Activated CD4-positive, alpha-beta T cell treated with anti-CD3 and anti-CD28 coated beads, Interleukin-2, amount 50 U/mL, for 4 hours (primary cell): ENCODE measurements around the gene C8B.

Experiments
- DNase-seq, 2 experiments: peaks; one replicate each; pipeline ENCODE4 v3.0.0-alpha.2; 2020

C8B gene

GRCh38 chr1:56968878-56969495 lies 3.2 kb upstream of the C8B start:
- DNase-seq = no peak

DNA sequence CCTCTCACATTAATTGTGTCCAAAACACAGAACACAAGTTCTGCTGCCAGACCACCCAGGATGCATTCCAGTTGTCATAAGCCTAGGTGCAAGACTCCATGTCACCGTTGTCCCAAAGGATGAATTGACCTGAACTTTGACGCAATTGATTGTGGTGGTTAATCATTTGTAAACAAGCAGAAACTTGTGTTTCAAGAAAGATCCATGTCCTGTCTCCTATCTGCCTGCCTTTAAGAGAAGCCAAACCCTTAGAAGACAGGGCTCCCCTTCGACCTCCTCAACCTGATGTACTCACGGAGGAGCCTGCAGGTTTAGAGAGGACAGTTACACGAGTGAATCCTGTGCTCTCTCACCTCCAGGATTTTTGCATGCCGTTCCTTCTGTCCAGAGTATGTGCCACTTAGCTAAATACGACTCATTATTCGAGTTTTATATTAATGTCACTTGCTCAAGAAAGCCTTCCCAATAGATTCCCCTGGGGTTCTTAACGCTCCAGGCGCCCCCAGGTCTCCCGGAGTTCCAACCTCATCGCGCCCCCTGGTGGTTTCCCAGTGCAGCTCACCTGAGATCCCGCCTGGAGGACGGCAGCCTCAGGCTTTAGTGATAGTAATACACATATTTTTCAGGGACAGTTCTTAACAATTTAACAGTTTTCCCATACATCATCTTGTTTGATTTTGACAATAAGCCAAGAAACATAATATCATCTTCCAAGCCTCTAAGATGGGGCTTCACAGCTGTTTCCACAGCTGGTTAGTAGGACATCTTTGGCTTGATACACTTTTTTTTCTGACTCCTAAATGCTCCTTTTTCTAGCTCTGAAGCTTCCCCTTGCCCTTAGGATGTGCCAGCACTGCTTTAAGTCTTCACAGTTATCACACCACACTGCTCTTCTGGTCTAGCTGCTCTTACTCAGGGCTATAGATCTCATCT lies 2.4 kb upstream of the C8B start:
- DNase-seq = no peak

- DNase-seq = no peak
These were observed 1.5 kb upstream of the C8B start for GRCh38 chr1:56967355-56967754.

GRCh38 chr1:56966698-56966999 lies 834 bp upstream of the C8B start:
- DNase-seq = no peak

DNA sequence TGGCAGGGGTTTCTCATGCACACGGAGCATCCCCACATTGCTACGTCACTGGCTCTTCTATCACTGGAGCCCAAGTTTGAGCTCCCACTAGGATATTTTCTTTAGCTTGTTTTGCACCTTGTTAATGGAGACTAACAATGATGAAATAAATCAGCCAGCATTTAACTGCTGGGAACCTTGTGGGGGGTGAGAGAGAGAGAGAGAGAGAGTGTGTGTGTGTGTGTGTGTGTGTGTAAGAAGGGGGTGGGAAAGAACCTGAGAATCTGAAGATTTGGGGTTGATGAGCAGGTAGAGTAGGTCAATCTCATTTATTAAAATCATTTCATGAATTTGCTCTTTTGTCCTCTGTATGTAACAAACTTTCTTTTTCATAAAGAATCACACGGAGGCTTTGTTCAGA lies 624 bp downstream of the C8B start:
- no peak for DNase-seq

GRCh38 chr1:56964349-56965017 lies 1.3 kb downstream of the C8B start:
- DNase-seq = no peak

DNA sequence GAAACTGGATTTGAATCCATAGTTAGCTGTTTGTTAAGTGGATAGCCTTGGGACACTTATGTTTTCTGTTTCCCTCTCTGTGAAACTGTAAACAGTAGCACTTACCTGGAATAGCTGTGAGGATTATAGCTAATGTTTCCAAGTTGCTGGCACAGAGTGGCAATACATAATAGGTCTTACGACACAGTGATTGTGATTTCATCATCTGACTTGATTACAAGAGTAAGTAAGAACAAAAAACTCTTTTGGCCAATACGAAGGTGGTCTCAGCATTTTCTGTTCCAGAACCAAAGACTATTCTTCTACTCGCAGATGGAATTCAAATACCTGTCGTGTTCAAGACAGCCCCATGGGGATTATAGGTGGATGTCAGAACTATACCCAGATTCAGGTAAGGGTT lies 2.1 kb downstream of the C8B start:
- DNase-seq = no peak

GRCh38 chr1:56961426-56961825 lies 4.4 kb downstream of the C8B start:
- no peak for DNase-seq

DNA sequence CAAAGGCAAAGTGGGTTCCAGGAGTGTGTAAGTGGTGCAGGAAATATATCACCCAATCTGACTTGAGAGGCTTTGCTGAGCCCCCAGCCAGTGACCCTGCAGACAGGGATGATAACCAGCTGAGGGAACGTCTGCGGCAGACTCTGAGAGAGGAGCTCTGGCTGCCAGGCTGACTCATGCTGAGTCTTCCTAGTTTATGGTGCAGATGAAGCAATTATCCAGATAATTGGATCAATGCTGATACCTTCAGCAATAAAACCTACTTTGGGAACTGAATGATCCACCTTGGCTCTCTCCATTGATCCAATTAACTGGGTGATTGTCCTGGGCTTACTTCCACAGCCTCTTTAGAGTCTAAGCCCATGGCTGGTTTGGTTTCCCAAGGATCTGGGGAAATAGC lies 7.3 kb downstream of the C8B start:
- DNase-seq = no peak

DNA sequence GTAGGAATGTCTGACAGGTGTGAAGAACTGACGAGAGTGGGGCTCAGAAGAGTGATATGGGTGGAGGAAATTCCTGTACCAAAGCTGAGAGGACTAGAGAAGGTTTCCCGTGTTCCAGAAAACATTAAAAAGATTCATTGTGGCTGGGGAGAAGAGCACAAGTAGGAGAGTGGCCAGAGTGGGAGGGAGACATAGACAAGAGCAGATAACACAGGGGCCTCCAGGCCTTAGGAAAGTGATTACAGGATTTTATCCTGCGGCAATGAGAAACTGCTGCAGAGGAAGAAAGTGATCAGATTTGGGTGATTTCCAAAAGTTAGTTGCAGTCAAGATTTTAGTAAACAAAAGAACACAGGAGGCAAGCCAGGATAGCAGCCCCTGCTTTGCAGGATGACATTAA lies 7.9 kb downstream of the C8B start:
- DNase-seq = no peak

DNA sequence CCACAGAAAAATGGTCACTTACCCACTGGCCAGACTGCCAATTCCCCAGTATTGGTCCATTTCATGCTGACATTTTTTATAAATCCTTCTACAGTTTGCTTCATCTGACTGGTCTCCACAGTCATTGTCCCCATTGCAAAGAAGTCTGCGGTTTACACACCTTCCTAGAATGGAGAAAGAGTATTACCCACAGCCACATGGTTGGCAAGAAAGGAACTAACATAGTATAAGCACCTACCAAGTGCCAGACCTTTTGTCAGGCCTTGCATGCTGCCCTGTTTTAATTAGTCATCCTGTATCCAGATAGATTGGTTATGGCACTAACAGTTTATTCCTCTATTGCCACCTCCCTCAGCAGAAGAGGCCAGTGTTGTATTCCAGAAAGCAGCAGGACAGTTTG lies 11.2 kb downstream of the C8B start:
- DNase-seq = no peak

GRCh38 chr1:56953386-56953785 lies 12.4 kb downstream of the C8B start:
- DNase-seq = no peak

GRCh38 chr1:56952501-56952900 lies 13.3 kb downstream of the C8B start:
- no peak for DNase-seq

DNA sequence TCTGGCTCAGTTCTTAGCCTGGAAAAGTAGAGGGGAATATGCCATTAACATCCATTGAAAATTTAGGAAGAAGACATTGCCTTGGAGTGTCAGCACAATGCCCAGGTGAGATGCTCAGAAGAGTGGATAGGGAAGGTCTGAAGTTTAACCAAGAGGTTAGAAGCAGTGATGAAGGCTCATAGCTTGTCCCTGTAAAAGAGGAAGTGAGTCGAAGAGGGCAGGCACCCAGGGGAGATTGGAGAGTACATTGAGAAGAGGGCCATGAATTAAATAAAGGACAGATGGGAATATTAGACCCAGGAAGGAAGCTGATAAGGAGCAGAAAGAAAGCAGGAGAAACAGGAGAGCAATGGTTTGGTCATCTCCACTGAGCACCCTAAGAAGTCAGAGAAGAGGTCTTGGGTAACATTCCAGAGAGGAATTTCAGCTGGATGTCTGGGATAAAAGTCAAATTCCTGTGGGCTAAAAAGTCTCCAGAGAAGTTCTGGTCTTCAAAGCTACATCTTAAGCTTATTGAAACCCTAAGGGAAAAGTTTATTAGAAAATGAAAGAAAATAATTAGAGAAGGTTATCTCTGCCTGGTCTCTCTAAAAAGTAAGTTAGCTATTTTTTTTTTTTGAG lies 17.3 kb downstream of the C8B start:
- no peak for DNase-seq

- no peak for DNase-seq
These were observed 25.8 kb downstream of the C8B start for GRCh38 chr1:56940039-56940438.

DNA sequence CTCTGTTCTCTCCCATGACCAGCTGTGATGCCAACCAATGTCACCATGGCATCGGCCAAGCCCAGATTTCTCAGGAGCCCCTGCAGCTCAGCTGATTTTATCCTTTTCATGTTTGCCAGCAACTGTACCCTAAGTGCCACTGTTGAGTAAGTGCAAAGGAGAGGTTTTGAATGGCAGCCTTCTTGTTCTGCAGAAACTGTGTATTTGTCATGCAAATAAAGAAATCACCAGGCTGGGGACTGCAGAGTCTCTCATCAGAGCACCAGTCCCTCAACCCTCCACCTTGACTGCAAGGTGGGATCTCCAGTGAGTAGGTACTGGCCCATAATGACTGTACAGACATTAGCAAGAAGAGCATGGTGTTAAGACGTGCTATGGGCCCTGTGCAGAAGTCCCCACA lies 26.6 kb downstream of the C8B start:
- no peak for DNase-seq

GRCh38 chr1:56938646-56939045 lies 27.2 kb downstream of the C8B start:
- DNase-seq = no peak

- DNase-seq = no peak
These were observed 31.3 kb downstream of the C8B start for GRCh38 chr1:56934430-56935060.

DNA sequence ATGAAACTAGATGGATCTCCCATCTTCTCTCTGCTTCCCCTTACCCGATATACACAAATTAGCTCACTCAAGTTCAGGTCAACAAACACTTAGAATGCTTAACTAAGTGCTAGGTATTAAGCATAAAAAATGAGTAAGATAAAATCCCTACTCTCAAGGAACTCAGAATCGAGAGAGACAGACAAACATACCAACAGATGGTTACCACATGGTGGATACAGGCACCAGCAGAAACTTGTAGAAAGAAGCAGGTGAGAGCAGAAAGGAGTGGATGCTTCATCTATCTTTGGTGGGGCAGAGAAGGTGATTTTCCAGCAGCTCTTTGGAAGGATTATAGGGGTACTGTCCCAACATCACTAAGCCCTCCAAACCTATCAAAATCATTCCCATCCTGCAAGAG lies 32.2 kb downstream of the C8B start:
- DNase-seq = no peak

- no peak for DNase-seq
These were observed 32.7 kb downstream of the C8B start for GRCh38 chr1:56933161-56933560.

DNA sequence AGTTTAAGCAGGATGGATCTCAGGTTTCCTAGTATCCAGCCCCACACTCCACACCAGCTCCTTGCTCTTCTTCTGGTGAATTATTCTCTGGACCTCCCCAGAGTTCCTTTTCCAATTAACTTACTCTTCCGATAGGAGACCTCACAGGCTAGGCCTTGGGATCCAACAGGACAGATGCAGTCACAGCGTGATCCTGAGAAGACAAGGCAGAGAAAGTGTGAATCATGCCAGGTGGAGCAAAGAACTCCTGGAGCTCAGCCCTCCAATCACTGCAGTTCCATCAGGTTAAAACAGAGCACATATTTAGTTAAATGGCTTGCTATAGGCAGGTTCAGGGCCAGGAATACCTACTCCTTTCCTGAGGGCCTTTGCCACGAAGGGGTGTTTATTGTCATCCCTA lies 34.1 kb downstream of the C8B start:
- no peak for DNase-seq

DNA sequence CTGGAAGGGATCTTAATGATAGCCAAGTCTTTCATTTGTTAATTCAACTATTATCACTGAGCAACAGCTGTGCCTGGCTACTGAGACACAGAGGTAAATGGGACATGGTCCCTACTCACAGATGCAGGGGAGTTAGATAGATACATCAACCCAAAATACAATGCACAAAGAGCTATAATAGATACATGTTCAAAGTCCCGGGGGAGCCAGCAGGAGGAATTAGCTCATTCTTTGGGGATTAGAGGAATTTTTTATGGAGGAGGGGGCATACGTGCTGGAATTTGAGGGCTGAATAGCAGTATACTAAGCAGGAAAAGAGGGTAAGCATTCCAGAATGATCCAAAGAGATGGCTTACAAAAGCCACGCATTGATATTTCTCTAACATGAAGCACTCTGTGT lies 34.6 kb downstream of the C8B start:
- DNase-seq = no peak

DNA sequence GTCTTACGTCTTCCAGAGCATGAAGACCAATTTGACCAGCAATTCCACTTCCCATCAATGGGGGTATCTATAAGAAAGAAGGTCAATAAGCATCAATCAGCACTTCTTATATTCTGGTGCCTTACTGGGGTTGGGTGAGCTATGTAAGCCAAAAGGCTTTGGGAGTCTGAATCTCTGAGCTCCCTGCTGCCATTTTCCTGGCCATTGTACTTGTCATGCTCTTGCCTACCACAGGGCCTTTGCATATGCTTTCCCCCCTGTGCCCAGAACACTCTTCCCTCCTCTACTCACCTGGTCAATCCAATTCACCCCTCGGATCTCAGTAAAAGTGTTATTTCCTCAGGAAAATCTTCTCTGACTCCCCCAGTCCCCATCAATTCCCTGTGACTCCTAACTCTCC lies 36.3 kb downstream of the C8B start:
- no peak for DNase-seq
